WTC11 (cell line): Measurements from ENCODE around the gene JMJD7. TPM values are rescaled to one million over a fixed set of nuclear protein-coding genes. Genes with fewer than 3 reads are reported as not detected.

ENCODE experiments used
- ATAC-seq: fragments of 200-7000 bp; cut with Tn5 transposase; 2 replicates; pipeline ENCODE4 v1.10.0; 2021; ENCODE audit warnings: mild to moderate bottlenecking, moderate library complexity
- CTCF ChIA-PET: fragments of 300-600 bp; sonication (Branson Sonifier 250); formaldehyde crosslinking; loops from one replicate; lab custom pipeline; 2021; ENCODE audit warnings: antibody characterized with exemption; lab: Charles Lee
- POLR2A ChIA-PET: fragments of 350-600 bp; sonication (Branson Sonifier 250); formaldehyde crosslinking; loops from one replicate; lab custom pipeline; 2021; ENCODE audit warnings: antibody characterized with exemption; lab: Charles Lee
- DNase-seq: peaks from one replicate; pipeline ENCODE4 v3.0.0; 2021; ENCODE audit warnings: low spot score
- H3K27ac Mint-ChIP-seq: 2 replicates; pipeline ENCODE4 v1.8.0; 2021; ENCODE audit warnings: mixed read lengths
- H3K27me3 Mint-ChIP-seq: 2 replicates; pipeline ENCODE4 v1.8.0; 2021; ENCODE audit warnings: low read depth, mild to moderate bottlenecking, moderate library complexity, mixed read lengths
- H3K36me3 Mint-ChIP-seq: 2 replicates; pipeline ENCODE4 v1.8.0; 2021; ENCODE audit warnings: mixed read lengths
- H3K4me1 Mint-ChIP-seq: 2 replicates; pipeline ENCODE4 v1.8.0; 2022; ENCODE audit warnings: mixed read lengths
- H3K4me3 Mint-ChIP-seq: 2 replicates; pipeline ENCODE4 v1.8.0; 2021; ENCODE audit warnings: mild to moderate bottlenecking, moderate library complexity, mixed read lengths
- H3K9me3 Mint-ChIP-seq: 2 replicates; pipeline ENCODE4 v1.8.0; 2021; ENCODE audit warnings: mixed read lengths
- ATF1 ChIP-seq: sonication (generic); formaldehyde crosslinking; IDR thresholded peaks from 2 replicates; pipeline ENCODE4 v1.8.1; 2023; ENCODE audit warnings: mild to moderate bottlenecking, moderate library complexity, missing genetic modification reagents
- ATF3 ChIP-seq: sonication (generic); formaldehyde crosslinking; conservative IDR thresholded peaks from 2 replicates; pipeline ENCODE4 v1.8.1; 2022; ENCODE audit warnings: mild to moderate bottlenecking, missing genetic modification reagents
- CREM ChIP-seq: sonication (generic); formaldehyde crosslinking; IDR thresholded peaks from 2 replicates; pipeline ENCODE4 v1.8.1; 2022; ENCODE audit warnings: mild to moderate bottlenecking, missing genetic modification reagents, moderate library complexity
- ELF4 ChIP-seq: sonication (generic); formaldehyde crosslinking; IDR thresholded peaks from 2 replicates; pipeline ENCODE4 v1.8.1; 2022; ENCODE audit warnings: low read depth, mild to moderate bottlenecking, moderate library complexity, missing genetic modification reagents
- EMX1 ChIP-seq: fragments of 250-450 bp; sonication (Bioruptor Pico); IDR thresholded peaks from 2 replicates; pipeline ENCODE4 v1.8.0; 2021; ENCODE audit warnings: mild to moderate bottlenecking
- FOXP1 ChIP-seq: sonication (generic); formaldehyde crosslinking; IDR thresholded peaks from 2 replicates; pipeline ENCODE4 v1.8.0; 2022; ENCODE audit warnings: missing genetic modification reagents, mild to moderate bottlenecking, moderate library complexity, borderline replicate concordance
- GRHL2 ChIP-seq: fragments of 250-450 bp; sonication (Bioruptor Pico); IDR thresholded peaks from 2 replicates; pipeline ENCODE4 v1.8.0; 2022; ENCODE audit warnings: mild to moderate bottlenecking, moderate library complexity; ENCODE audit not compliant: insufficient replicate concordance, severe bottlenecking
- GTF2I ChIP-seq: fragments of 250-450 bp; sonication (Bioruptor Pico); conservative IDR thresholded peaks from 2 replicates; pipeline ENCODE4 v1.4.0; 2021; ENCODE audit warnings: mild to moderate bottlenecking
- JUN ChIP-seq: sonication (generic); formaldehyde crosslinking; IDR thresholded peaks from 2 replicates; pipeline ENCODE4 v1.8.0; 2023; ENCODE audit warnings: mild to moderate bottlenecking, missing genetic modification reagents
- NFYB ChIP-seq: sonication (generic); formaldehyde crosslinking; conservative IDR thresholded peaks from 2 replicates; pipeline ENCODE4 v1.8.0; 2022; ENCODE audit warnings: low read depth, missing genetic modification reagents
- NR1H2 ChIP-seq: sonication (generic); formaldehyde crosslinking; IDR thresholded peaks from 2 replicates; pipeline ENCODE4 v1.9.0; 2021; ENCODE audit warnings: mild to moderate bottlenecking, moderate library complexity, missing genetic modification reagents
- RELA ChIP-seq: sonication (generic); formaldehyde crosslinking; IDR thresholded peaks from 2 replicates; pipeline ENCODE4 v1.8.1; 2022; ENCODE audit warnings: missing genetic modification reagents, mild to moderate bottlenecking, borderline replicate concordance
- RORB ChIP-seq: fragments of 250-450 bp; sonication (Bioruptor Pico); IDR thresholded peaks from 2 replicates; pipeline ENCODE4 v1.9.0; 2021; ENCODE audit warnings: mild to moderate bottlenecking
- SP1 ChIP-seq: sonication (generic); formaldehyde crosslinking; conservative IDR thresholded peaks from 2 replicates; pipeline ENCODE4 v1.8.1; 2022; ENCODE audit warnings: missing genetic modification reagents
- TEAD1 ChIP-seq: sonication (generic); formaldehyde crosslinking; IDR thresholded peaks from 2 replicates; pipeline ENCODE4 v1.8.0; 2022; ENCODE audit warnings: mild to moderate bottlenecking, missing genetic modification reagents
- ZNF423 ChIP-seq: fragments of 250-450 bp; sonication (Bioruptor Pico); IDR thresholded peaks from 2 replicates; pipeline ENCODE4 v2.1.2; 2022; ENCODE audit warnings: mild to moderate bottlenecking, moderate library complexity
- total RNA-seq: library from RNA; stranded (reverse); gene quantifications from 3 replicates; pipeline ENCODE4 v1.2.3, GENCODE V29; 2021
- TF ChIP-seq, protein P1 (sequence below): sonication (generic); formaldehyde crosslinking; IDR thresholded peaks from 2 replicates; pipeline ENCODE4 v1.8.1; 2023; ENCODE audit warnings: mild to moderate bottlenecking, missing genetic modification reagents
- TF ChIP-seq, protein P2 (sequence below): sonication (generic); formaldehyde crosslinking; IDR thresholded peaks from 2 replicates; pipeline ENCODE4 v1.8.1; 2023; ENCODE audit warnings: mild to moderate bottlenecking, missing genetic modification reagents, borderline replicate concordance
- TF ChIP-seq, protein P3 (sequence below): sonication (generic); formaldehyde crosslinking; IDR thresholded peaks from 2 replicates; pipeline ENCODE4 v1.8.1; 2023; ENCODE audit warnings: mild to moderate bottlenecking, missing genetic modification reagents, moderate library complexity
- TF ChIP-seq, protein P4 (sequence below): sonication (generic); formaldehyde crosslinking; IDR thresholded peaks from 2 replicates; pipeline ENCODE4 v1.8.0; 2022; ENCODE audit warnings: mild to moderate bottlenecking, missing genetic modification reagents
- TF ChIP-seq, protein P5 (sequence below): sonication (generic); formaldehyde crosslinking; IDR thresholded peaks from 2 replicates; pipeline ENCODE4 v1.8.1; 2022; ENCODE audit warnings: missing genetic modification reagents, borderline replicate concordance

The JMJD7 gene
- total RNA-seq, 1 experiment from 2014 or later = 19.9 TPM

DNA sequence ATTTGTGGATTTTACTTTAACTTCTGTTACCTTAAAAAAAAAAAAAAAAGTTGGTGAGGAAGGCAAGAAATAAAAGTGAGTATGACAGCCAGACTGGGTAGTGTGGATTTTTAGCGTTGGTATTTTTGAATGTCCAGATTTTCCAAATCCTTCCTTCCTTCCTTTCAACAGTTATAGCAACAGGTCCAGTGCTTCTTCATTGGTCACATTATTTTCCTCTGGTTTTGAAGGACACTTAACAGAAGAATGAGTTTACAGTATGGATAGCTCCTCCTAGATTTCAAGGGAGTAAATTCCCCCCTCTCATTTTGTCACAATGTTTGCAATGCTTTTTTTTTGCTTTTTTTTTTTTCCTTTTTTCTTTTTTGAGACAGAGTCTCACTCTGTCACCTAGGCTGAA is 47.2 kb upstream of the JMJD7 start:
- ATAC-seq (no peak), DNase-seq (no peak)
- peaks cover 4% of the 10 kb centered on the region for H3K9me3 Mint-ChIP-seq
- ChIA-PET CTCF (interaction anchor here (0.7 to 1.1 kb wide), 3 partner anchors 124 to 315 kb away, joined by 3 to 5 read pairs (median 3); no protein-coding TSS in a partner anchor), POLR2A (interaction anchor here (0.6 to 0.7 kb wide), 3 partner anchors 33 to 267 kb away, joined by 3 to 4 read pairs (median 3); partner anchors contain the start of gene LTK)
- no peak for TF ChIP-seq ATF1 (CRISPR knock-in tag)
- no peak for TF ChIP-seq NR1H2 (CRISPR knock-in tag)
- TF ChIP-seq ELF4 (CRISPR knock-in tag) = no peak
- no peak for TF ChIP-seq CREM (CRISPR knock-in tag)
- TF ChIP-seq RORB (CRISPR knock-in tag) = no peak
- no peak for TF ChIP-seq JUN (CRISPR knock-in tag)
- TF ChIP-seq, protein P1, sequence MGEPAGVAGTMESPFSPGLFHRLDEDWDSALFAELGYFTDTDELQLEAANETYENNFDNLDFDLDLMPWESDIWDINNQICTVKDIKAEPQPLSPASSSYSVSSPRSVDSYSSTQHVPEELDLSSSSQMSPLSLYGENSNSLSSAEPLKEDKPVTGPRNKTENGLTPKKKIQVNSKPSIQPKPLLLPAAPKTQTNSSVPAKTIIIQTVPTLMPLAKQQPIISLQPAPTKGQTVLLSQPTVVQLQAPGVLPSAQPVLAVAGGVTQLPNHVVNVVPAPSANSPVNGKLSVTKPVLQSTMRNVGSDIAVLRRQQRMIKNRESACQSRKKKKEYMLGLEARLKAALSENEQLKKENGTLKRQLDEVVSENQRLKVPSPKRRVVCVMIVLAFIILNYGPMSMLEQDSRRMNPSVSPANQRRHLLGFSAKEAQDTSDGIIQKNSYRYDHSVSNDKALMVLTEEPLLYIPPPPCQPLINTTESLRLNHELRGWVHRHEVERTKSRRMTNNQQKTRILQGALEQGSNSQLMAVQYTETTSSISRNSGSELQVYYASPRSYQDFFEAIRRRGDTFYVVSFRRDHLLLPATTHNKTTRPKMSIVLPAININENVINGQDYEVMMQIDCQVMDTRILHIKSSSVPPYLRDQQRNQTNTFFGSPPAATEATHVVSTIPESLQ = no peak
- no peak for TF ChIP-seq RELA (CRISPR knock-in tag)
- TF ChIP-seq, protein P2, sequence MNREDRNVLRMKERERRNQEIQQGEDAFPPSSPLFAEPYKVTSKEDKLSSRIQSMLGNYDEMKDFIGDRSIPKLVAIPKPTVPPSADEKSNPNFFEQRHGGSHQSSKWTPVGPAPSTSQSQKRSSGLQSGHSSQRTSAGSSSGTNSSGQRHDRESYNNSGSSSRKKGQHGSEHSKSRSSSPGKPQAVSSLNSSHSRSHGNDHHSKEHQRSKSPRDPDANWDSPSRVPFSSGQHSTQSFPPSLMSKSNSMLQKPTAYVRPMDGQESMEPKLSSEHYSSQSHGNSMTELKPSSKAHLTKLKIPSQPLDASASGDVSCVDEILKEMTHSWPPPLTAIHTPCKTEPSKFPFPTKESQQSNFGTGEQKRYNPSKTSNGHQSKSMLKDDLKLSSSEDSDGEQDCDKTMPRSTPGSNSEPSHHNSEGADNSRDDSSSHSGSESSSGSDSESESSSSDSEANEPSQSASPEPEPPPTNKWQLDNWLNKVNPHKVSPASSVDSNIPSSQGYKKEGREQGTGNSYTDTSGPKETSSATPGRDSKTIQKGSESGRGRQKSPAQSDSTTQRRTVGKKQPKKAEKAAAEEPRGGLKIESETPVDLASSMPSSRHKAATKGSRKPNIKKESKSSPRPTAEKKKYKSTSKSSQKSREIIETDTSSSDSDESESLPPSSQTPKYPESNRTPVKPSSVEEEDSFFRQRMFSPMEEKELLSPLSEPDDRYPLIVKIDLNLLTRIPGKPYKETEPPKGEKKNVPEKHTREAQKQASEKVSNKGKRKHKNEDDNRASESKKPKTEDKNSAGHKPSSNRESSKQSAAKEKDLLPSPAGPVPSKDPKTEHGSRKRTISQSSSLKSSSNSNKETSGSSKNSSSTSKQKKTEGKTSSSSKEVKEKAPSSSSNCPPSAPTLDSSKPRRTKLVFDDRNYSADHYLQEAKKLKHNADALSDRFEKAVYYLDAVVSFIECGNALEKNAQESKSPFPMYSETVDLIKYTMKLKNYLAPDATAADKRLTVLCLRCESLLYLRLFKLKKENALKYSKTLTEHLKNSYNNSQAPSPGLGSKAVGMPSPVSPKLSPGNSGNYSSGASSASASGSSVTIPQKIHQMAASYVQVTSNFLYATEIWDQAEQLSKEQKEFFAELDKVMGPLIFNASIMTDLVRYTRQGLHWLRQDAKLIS (CRISPR knock-in tag) = no peak
- no peak for TF ChIP-seq TEAD1 (CRISPR knock-in tag)
- TF ChIP-seq, protein P3, sequence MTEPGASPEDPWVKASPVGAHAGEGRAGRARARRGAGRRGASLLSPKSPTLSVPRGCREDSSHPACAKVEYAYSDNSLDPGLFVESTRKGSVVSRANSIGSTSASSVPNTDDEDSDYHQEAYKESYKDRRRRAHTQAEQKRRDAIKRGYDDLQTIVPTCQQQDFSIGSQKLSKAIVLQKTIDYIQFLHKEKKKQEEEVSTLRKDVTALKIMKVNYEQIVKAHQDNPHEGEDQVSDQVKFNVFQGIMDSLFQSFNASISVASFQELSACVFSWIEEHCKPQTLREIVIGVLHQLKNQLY (CRISPR knock-in tag) = no peak
- no peak for TF ChIP-seq GRHL2
- TF ChIP-seq, protein P4, sequence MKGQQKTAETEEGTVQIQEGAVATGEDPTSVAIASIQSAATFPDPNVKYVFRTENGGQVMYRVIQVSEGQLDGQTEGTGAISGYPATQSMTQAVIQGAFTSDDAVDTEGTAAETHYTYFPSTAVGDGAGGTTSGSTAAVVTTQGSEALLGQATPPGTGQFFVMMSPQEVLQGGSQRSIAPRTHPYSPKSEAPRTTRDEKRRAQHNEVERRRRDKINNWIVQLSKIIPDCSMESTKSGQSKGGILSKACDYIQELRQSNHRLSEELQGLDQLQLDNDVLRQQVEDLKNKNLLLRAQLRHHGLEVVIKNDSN = no peak
- no peak for TF ChIP-seq EMX1 (CRISPR knock-in tag)
- no peaks in the 10 kb centered on the region for H3K27me3 Mint-ChIP-seq
- H3K27ac Mint-ChIP-seq = no peak overlapping the region
- H3K4me3 Mint-ChIP-seq = no peak overlapping the region
- peaks cover 3% of the 10 kb centered on the region; the same call in 1 of the 2 replicates for H3K36me3 Mint-ChIP-seq
- peaks cover 42% of the 10 kb centered on the region for H3K4me1 Mint-ChIP-seq

DNA sequence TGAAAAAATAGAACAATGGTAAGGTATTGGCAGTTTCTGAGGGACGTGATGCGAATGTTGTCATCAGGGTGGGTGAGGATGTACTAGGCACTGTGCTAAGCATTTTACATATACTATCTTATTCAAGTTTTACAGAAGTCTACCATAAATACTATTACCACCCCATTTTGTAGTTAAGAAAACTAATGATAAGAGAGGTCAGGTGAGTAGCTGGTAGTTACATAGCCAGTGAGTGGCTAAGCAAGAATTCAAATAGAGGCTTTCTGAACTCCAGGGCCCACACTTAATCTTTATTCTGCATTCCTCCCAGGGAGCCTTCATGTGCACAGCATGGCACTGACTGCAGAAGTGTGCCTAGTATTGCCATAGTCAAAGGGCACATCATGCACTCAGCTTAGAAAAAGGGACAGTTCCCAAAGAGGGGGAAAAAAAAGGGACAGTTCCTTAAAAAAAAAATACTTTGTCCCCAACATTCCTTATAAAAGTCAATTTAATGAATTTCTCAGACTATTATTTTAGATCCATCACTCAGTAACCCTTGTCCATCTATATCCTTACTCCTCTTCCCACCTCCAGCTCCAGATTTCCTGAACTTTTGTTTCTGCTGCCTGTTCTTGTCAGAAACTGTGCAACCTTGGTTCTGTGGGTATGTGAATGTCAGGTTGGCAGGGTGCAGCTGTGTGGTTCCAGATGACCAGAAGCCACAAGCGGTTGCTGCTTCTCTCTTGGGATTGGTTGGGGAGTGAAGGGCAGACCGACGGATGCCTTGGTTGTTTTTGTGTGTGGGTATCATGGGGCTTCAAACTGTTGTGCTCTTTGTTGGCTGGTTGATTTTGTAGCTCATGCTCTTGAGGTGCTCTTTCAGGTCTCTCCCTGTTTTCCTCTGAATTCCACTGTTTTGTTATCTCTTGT is 45.3 kb upstream of the JMJD7 start:
- H3K4me3 Mint-ChIP-seq = no peak overlapping the region

More for the DNA sequence above, 45.3 kb upstream of the JMJD7 start:
- Mint-ChIP-seq H3K4me1 (peaks cover 30% of the 10 kb centered on the region), H3K27me3 (no peaks in the 10 kb centered on the region), H3K36me3 (peaks cover 3% of the 10 kb centered on the region; the same call in 1 of the 2 replicates), H3K9me3 (peaks cover 4% of the 10 kb centered on the region), H3K27ac (no peak overlapping the region; the same call in 1 of the 2 replicates)
- no peak; the same call in 1 of the 2 replicates for ATAC-seq
- CTCF ChIA-PET = interaction anchor here (0.6 to 4.0 kb wide), 6 partner anchors 8 to 122 kb away, joined by 3 to 25 read pairs (median 5); partner anchors contain the start of gene MAPKBP1
- TF ChIP-seq GTF2I (CRISPR knock-in tag) (no peak), SP1 (CRISPR knock-in tag) (no peak), FOXP1 (CRISPR knock-in tag) (no peak), ATF3 (CRISPR knock-in tag) (no peak), ZNF423 (no peak), NFYB (CRISPR knock-in tag) (no peak)
- TF ChIP-seq, protein P5, sequence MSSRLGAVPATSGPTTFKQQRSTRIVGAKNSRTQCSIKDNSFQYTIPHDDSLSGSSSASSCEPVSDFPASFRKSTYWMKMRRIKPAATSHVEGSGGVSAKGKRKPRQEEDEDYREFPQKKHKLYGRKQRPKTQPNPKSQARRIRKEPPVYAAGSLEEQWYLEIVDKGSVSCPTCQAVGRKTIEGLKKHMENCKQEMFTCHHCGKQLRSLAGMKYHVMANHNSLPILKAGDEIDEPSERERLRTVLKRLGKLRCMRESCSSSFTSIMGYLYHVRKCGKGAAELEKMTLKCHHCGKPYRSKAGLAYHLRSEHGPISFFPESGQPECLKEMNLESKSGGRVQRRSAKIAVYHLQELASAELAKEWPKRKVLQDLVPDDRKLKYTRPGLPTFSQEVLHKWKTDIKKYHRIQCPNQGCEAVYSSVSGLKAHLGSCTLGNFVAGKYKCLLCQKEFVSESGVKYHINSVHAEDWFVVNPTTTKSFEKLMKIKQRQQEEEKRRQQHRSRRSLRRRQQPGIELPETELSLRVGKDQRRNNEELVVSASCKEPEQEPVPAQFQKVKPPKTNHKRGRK (CRISPR knock-in tag) = no peak
- POLR2A ChIA-PET = interaction anchor here (1.1 kb wide), 1 partner anchor 9 kb away, joined by 4 read pairs; the partner anchor contains the start of gene MAPKBP1
- DNase-seq = no peak
